GOT3 (cell line): ENCODE data around the gene RPS6KA4.
"Not testable (repeated sequence)": the region's sequence is repeated elsewhere in the genome, so short reads cannot be mapped to it uniquely, and the experiment has no call there.

Experiments used
- DNase-seq: peaks from one replicate; lab custom pipeline; 2025; ENCODE audit warnings: mixed read lengths; lab: John Stamatoyannopoulos, UW

Gene RPS6KA4

GRCh38 chr11:64387916-64388315 lies 29.0 kb downstream of the RPS6KA4 start:
- DNase-seq: no peak

GRCh38 chr11:64388894-64389293 lies 29.9 kb downstream of the RPS6KA4 start:
- DNase-seq: no peak

- DNase-seq: no peak
Observed at GRCh38 chr11:64389851-64390250, 30.9 kb downstream of the RPS6KA4 start.

- no peak for DNase-seq
Observed at GRCh38 chr11:64390558-64390957, 31.6 kb downstream of the RPS6KA4 start.

- no peak for DNase-seq
Observed at GRCh38 chr11:64391839-64392238, 32.9 kb downstream of the RPS6KA4 start.

GRCh38 chr11:64395545-64396078 lies 36.6 kb downstream of the RPS6KA4 start:
- DNase-seq: no peak

GRCh38 chr11:64396079-64396591 lies 37.2 kb downstream of the RPS6KA4 start:
- no peak for DNase-seq

- DNase-seq: no peak
Observed at GRCh38 chr11:64400102-64400501, 41.1 kb downstream of the RPS6KA4 start.

- no peak for DNase-seq
Observed at GRCh38 chr11:64400667-64401066, 41.7 kb downstream of the RPS6KA4 start.

- DNase-seq: no peak
Observed at GRCh38 chr11:64401775-64402174, 42.8 kb downstream of the RPS6KA4 start.

- no peak for DNase-seq
Observed at GRCh38 chr11:64403106-64403505, 44.1 kb downstream of the RPS6KA4 start.

- DNase-seq: no peak
Observed at GRCh38 chr11:64406221-64406946, 47.4 kb downstream of the RPS6KA4 start.

GRCh38 chr11:64407221-64407620 lies 48.3 kb downstream of the RPS6KA4 start:
- DNase-seq: no peak

- no peak for DNase-seq
Observed at GRCh38 chr11:64407630-64408029, 48.7 kb downstream of the RPS6KA4 start.

- DNase-seq: no peak
Observed at GRCh38 chr11:64409278-64409677, 50.3 kb downstream of the RPS6KA4 start.

- DNase-seq: no peak
Observed at GRCh38 chr11:64409707-64410403, 50.9 kb downstream of the RPS6KA4 start.

- no peak for DNase-seq
Observed at GRCh38 chr11:64410404-64410734, 51.4 kb downstream of the RPS6KA4 start.

GRCh38 chr11:64413417-64413816 lies 54.5 kb downstream of the RPS6KA4 start:
- no peak for DNase-seq

GRCh38 chr11:64415286-64415685 lies 56.3 kb downstream of the RPS6KA4 start:
- DNase-seq: no peak

- no peak for DNase-seq
Observed at GRCh38 chr11:64415996-64416728, 57.2 kb downstream of the RPS6KA4 start.

GRCh38 chr11:64418233-64418632 lies 59.3 kb downstream of the RPS6KA4 start:
- DNase-seq: not testable (repeated sequence)

GRCh38 chr11:64419257-64419790 lies 60.4 kb downstream of the RPS6KA4 start:
- no peak for DNase-seq
